AG10803 (cell line): ENCODE results near the gene TRIM66.
A peak's percentile ranks its signal among the peaks of the same experiment; 100 is the strongest.

Experiments
- DNase-seq: peaks from one replicate; pipeline ENCODE4 v3.0.0; 2010; ENCODE audit warnings: low read depth
- H3K4me3 ChIP-seq: 2 replicates; pipeline ENCODE4 v1.5.1; 2011; ENCODE audit warnings: mild to moderate bottlenecking, low read length, control low read depth
- TF ChIP-seq, protein P1 (sequence below): conservative IDR thresholded peaks from 2 replicates; pipeline ENCODE4 v1.5.1; 2011; ENCODE audit warnings: mild to moderate bottlenecking, low read length, control low read depth, inconsistent platforms

The TRIM66 gene

DNA sequence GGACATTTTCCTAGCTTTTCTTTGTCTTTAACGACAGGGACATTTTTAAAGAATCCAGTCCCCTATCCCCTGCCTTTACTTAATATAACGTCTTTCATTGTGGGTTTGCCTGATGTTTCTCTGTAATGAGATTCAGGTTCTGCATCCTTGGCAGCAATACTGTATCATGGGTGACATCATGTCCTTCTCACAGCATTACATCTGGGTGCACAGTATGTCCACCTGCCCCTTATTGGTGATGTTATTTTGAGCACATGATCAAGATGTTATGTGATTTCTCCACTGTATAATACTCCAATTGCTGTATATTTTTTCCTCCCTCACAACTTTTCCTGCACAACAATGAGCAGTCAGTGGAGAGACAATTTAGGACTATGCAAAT is 78.8 kb downstream of the TRIM66 start:
- no peak overlapping the region for H3K4me3 ChIP-seq
- TF ChIP-seq, protein P1, sequence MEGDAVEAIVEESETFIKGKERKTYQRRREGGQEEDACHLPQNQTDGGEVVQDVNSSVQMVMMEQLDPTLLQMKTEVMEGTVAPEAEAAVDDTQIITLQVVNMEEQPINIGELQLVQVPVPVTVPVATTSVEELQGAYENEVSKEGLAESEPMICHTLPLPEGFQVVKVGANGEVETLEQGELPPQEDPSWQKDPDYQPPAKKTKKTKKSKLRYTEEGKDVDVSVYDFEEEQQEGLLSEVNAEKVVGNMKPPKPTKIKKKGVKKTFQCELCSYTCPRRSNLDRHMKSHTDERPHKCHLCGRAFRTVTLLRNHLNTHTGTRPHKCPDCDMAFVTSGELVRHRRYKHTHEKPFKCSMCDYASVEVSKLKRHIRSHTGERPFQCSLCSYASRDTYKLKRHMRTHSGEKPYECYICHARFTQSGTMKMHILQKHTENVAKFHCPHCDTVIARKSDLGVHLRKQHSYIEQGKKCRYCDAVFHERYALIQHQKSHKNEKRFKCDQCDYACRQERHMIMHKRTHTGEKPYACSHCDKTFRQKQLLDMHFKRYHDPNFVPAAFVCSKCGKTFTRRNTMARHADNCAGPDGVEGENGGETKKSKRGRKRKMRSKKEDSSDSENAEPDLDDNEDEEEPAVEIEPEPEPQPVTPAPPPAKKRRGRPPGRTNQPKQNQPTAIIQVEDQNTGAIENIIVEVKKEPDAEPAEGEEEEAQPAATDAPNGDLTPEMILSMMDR = no peak
- no peak for DNase-seq

DNA sequence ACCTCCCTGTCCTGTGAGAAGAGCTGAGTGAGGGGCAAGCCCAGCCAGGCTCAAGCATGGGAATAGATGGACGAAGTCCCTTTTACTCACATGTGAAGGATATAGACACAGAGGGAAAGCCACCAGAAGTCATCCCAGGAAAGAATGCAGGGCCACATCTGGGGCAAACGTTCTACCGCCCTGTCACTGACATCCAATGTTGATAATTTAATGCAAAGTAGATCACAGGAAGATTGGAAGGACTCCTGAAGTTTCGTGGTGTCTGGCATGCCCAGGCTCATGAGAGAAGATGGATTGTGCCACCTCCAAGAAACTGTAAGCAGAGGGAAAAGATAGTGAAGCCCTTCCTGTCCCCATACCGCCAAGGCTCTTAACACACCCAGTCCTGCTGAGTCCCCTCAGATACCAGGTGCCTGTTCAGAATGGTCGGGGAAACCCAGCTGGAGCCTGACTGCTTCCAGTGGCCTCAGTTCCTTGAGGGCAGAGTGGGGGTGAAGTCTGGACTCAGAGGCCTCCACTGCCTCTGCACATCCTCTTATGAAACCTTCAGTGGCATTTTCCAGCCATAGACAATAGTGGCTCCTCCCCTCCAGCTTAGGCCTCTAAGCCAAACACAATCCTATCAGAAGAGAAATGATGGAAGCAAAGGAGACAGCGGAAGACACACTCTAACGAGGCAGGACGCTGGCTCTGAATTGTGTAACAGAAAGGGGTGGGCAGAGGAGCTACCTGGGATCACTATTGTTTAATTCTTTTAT is 80.9 kb downstream of the TRIM66 start:
- TF ChIP-seq, protein P1 = no peak
- H3K4me3 ChIP-seq = no peak overlapping the region
- peak; percentile 13 for DNase-seq

DNA sequence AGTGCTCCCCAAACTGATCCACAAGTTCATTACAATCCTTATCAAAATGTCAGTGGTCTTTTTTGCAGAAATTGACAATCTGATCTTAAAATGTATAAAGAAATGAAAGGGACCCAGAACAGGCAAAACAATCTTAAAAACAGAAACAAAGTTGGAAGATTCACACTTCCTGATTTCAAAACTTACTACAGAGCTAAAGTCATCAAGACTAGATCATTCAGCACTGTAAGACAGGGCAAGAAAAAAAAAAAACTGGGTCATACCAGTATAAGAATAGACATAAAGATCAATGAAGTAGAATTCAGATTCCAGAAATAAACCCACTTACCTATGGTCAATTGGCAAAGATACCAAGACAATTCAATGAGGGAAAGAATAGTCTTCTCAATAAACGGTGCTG is 84.0 kb downstream of the TRIM66 start:
- TF ChIP-seq, protein P1 = no peak
- no peak for DNase-seq
- H3K4me3 ChIP-seq = no peak overlapping the region

DNA sequence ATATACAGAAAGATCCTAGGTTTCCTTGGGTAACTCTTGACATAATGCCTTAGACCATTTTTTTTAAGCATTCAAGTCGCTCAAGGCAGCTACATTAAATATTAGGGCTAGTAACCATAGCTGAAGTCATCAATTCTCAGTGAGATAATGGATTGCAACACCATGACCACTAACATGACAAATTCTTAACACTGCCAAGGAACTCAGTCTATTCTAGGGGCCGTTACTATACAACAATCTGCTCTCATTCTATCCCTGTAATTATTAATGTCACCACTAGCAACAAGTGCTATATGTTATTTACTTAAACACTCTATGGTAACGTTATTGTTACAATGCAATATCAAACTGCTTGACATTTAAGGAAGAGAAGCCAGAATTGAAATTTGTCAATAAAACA is 85.3 kb downstream of the TRIM66 start:
- peak; percentile 88 for DNase-seq
- TF ChIP-seq, protein P1 = peak; percentile 21; the same call in 1 of the 2 replicates
- no peak overlapping the region for H3K4me3 ChIP-seq

DNA sequence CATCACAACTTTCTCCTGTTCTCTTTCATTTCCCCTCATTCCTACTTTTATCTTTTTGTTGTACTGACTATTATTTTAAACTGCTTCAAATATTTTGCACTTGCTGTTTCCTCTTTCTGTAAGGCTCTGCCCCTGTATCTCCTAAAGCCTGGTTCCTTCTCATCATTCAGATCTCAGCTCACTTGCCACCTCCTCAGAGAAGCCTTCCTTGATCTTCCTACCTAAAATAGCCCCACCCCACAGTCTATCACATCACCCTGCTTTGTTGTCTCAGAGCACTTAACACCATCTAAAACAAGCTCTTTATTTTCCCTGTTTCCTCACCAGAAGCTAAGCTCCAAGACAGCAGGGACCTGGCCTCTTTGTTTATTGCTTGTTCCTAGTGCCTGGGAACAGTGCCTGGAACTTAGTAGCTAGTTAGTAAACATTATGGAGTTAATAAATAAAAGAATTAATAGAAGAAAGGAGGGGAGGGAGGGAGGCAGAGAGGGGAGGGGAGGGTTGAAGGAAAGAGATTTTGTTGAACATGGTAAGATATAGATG is 85.9 kb downstream of the TRIM66 start:
- TF ChIP-seq, protein P1 = no peak
- no peak for DNase-seq
- no peak overlapping the region for H3K4me3 ChIP-seq

DNA sequence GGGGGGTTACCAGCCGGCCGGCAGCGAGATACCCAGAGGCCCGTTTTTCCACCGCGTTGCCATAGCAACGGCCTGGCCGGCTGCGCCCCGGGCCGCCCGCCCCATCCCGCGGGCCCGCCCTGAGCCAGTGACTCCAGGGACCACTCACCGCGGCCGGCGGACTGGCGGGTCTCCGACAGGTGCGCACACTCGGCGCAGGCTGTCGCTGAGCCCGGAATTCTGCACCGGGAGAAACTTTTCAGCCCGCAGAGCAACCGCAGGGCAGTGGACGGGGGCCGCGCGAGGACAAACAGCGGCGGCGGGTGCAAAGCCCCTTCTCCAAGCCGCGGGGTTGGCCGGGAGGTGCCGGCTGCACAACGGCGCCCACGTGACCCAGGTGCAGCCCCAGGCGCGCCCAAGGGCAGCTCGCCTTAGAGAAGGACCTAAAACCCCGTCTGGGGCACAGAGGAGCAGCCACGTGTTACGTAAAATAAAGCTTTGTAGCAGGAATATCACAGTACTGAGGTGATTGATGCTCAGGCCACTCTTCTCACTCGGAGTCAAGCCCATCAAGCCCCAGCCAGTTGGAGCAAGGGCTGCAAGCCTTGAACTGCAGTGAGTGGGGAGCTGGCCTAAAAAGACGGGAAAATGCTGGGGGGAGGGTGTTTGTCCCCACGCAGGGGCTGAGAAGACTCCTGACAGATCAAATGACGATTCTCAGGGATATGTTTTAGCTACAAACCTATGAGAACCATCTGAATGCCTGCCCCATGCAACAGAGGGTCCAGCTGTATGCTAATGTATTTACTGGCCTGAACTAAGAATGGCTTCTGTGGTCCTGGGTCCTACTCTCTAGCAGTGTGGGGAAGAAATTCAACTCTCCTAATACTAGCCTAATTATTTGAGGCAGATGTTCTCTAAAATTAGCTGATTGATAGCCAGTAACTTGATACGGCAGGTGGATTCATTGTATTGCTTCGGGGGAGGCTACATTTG is 88.2 kb downstream of the TRIM66 start, which contains the start of gene STK33:
Gene STK33 (minus strand): TSS at position 294 of the 975 bp plus-strand sequence. CDS start 119,323 bp downstream, outside the sequence.
- DNase-seq = no peak

More for the DNA sequence above, 88.2 kb downstream of the TRIM66 start, which contains the start of gene STK33:
- peak within 1 kb of the TSS; percentile 54 for H3K4me3 ChIP-seq
- TF ChIP-seq, protein P1 = no peak
